IPS-NIHi11 (cell line): ENCODE results near the gene ZNF385B.
"Not testable (repeated sequence)": the region's sequence is repeated elsewhere in the genome, so short reads cannot be mapped to it uniquely, and the experiment has no call there.

ENCODE experiments used
- DNase-seq: peaks from one replicate; pipeline ENCODE4 v3.0.0; 2012; ENCODE audit warnings: mixed read lengths, low spot score

The ZNF385B gene

DNA sequence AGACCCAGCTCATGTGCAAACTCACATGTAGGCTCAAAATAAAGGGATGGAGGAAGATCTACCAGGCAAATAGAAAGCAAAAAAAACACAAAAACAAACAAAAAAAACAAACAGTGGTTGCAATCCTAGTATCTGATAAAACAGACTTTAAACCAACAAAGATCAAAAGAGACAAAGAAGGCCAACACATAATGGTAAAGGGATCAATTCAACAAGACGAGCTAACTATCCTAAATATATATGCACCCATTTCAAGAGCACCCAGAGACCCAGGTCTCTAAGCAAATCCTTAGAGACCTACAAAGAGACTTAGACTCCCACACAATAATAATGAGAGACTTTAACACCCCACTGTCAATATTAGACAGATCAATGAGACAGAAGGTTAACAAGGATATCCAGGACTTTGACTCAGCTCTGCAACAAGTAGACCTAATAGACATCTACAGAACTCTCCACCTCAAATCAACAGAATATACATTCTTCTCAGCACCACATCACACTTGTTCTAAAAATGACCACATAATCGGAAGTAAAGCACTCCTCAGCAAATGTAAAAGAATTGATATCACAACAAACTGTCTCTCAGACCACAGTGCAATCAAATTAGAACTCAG lies 229.5 kb downstream of the ZNF385B start:
- not testable (repeated sequence) for DNase-seq

DNA sequence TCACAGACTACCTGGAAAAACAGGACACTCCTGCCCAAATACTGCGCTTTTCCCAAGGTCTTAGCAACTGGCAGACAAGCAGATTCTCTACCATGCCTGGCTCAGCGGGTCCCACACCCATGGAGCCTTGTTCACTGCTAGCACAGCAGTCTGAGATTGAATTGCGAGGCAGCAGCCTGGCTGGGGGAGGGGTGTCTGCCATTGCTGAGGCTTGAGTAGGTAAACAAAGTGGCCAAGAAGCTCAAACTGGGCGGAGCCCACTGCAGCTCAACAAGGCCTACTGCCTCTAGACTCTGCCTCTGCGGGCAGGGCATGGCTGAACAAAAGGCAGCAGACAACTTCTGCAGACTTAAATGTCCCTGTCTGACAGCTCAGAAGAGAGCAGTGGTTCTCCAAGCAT lies 231.6 kb downstream of the ZNF385B start:
- DNase-seq, result not testable (repeated sequence)

DNA sequence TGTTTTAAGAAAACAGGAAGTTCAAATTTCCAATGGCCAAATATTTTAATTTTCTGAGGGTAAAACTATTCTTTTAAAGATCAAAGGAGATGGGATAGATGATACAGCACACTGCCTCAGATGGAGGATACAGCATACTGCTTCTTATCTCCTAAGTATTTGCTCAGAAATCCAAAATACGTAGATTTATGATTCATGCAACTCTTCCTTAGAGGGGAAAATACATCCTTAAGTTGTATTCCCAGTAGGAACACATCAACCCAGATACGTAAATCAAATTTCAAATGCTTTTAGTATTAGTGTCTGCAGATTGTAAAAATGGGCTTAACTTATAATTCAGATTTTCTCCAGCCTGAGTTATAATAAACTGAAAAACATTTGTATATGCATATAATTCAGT lies 235.2 kb downstream of the ZNF385B start:
- DNase-seq, result no peak

DNA sequence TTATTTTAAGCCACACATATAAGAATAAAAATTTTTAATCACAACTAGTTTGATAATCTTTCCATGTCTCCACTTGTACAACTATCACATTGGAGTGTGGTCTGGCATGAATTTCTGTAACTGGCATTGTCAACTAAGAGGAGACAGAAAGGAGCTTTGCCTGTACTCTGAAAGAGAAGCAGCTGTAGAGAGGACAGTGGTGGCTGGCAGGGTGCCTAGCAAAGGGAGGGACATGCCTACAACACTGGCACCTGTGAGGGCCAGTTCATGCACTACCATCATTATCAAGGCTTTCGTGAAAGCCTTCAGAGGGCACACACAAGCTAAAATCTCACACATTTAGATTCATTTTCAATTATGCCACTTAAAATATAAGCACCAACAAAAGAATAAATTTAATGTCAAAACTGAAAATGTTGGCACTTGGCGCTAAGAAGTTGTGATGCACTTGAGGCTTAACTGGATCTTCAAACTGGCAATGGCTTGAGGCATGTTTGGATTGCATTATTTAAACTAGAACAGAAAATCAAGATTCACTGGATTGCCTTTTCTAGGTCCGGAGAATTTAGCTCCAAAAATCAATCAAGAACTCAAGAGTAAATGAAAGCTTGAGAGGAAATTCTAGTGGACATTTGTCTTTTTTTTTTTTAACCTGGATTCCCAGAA lies 238.6 kb downstream of the ZNF385B start:
- no peak for DNase-seq

DNA sequence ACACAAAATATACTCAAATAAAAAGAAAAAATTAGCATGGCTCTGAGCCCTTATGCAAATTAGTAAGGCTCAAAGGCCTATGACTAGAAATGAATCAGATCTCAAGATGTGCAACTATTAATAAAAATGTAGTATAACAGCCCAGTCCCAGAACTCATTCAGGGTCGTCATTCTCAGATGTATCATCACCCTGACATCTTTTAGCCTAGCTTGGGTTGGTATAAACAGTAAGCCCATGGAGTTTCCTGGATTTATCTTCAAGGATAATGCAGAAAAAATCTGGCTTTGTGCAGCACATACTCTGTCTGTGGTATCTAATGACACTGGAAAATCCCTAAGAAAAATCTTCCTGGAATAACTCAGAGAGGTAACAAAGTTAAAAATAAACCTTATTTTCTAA lies 239.3 kb downstream of the ZNF385B start:
- DNase-seq, result no peak

DNA sequence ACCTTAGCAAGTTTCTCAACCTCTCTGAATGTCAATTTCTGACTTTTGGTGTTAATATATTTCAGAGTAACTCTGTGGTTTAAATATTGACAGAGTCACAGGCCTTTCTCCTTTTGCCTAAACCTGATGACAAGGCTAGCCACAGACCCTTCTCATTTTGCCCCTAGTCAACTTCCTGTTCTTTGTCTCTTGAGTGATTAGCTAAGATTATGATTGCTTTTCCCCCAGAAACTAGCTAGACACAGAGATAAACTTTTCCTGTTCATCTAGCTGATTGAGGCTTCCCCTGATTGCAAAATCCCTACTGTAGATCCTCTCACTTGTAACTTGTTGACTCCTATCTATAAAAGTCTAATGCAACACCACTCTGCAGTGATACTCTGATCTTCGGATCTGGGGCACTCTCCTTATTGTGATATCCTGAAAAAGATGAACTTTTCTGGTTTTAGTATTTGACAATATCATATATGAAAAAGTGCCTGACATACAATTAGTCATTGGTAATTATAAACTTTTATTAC lies 241.4 kb downstream of the ZNF385B start:
- DNase-seq, result no peak

DNA sequence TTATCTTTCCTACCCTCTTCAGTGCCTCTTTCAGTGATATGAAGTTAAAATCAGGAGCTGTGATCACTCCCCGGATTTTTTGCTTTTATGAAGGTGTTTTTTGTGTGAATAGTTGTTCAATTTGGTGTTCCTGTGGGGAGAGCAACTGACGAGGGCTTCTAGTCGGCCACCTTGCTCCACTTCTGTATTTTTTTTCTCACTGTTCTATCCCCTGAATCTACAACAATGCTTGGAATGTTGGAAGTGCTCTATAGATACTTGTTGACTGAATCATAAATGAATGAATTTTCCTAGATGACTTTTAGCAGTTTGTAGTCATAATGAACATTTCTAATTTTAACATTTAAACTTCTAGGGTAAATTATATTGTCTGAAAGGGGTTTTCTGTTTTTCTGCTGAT lies 247.3 kb downstream of the ZNF385B start:
- no peak for DNase-seq

DNA sequence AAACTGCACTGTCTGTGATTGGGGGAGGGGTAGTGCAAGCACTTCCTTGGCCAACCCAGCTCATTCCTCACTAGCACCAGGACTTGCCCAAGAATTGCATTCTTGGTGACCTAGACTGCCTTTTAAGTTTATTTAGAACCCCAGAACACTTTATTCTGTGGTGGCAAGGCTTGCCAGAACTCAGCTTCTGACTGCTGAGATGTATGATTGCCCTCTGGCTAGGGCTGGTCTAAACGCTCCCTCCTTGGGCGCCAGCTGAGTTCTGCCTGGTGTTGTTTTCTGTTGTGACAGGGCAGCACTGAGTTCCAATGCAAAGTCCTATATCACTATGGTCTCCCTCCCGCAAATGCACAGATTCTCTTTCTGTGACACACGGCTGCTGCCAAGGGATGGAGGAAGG lies 247.7 kb downstream of the ZNF385B start:
- DNase-seq, result no peak

DNA sequence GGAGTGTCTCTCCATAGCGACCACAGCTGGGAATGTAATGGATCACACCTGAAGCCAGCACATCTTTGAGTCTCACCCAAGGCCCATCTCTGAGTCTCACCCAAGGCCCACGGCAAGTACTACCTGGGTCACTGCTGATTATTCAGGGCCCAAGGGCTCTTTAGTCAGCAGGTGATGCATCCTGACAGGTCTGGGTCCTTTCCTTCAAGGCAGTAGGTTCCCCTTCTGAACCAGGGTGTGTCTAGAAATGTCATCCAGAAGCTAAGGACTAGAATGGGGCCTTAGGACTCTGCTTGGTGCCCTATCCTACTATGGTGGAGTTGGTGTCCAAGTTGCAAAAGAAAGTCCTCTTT lies 248.1 kb downstream of the ZNF385B start:
- no peak for DNase-seq

DNA sequence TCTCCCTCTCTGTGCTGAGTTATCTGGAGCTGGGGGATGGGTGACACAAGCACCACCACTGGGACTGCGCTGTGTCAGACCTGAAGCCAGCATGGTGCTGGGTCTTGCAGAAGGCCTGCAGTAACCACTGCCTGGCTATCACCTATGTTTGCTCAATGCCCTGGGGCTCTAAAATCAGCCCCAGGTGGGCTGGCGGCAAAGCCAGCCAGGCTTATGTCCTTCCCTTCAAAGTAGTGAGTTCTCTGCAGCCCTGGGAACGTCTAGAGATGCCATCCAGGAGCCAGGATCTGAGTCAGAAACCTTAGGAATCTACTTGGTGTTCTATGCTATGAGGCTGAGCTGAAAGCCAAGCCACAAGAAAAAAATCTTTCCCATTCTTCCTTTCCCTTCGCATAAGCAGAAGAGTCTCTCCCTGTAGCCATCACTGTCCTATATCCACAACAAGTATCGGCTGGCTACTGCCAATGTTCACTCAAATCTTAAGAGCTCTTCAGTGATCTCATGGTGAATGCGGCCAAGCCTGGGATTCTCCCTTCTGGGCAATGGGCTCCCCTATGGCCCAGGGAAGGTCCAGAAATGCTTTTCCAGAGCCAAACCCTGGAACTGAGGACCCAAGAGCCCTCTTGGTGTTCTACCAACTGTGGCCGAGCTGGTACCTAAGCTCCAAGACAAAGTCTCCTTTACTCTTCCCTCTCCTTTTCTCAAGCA lies 248.7 kb downstream of the ZNF385B start:
- DNase-seq, result no peak

DNA sequence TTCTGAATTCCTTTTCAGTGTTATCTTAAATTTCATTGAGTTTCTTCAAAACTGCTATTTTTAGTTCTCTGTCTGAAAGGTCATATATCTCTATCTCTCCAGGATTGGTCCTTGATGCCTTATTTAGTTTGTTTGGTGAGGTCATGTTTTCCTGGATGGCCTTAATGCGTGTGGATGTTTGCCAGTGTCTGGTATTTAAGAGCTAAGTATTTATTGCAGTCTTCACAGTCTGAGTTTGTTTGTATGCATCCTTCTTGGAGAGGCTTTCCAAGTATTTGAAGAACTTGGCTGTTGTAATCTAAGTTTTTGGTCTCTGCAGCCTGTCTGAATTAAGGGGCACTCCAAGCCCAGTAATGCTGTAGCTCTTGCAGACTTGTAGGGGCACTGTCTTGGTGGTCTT lies 249.3 kb downstream of the ZNF385B start:
- DNase-seq, result no peak

DNA sequence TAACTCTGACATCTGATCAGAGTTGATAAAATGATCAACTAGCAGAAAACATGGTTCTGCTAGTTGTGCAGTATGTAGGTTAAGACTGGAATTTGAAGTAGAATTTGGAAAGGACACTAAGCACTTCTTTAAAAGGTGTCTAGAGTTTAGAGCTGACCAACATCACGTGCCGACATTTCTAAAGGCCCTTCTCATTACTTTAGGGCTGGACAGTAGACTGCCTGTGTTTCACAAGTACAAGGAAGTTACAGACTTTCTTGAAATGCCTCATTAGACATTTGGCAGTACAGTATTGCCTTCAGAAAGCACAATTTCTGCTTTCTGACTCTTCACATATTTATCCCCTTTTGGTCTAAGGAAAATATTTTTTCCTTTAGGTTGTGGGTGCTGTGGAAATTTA lies 255.3 kb downstream of the ZNF385B start:
- DNase-seq, result no peak

DNA sequence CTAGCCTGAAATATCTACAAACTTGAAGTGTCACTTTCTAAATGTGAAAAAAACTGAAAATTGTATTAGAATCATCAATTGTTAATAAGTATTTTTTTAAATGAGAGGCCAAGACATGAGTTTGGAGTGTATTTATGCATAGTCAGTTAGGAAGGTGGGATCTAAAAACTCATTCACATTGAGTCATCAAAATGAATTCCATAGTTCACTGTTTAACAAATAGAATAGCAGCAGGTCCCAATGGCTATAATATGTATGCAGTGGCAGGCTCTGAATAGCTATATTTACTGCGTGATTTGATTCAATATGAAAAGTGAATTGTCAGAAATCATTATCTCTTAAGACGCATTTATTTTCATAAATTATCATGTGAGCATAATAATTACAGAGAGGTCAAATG lies 256.1 kb downstream of the ZNF385B start:
- DNase-seq, result no peak

DNA sequence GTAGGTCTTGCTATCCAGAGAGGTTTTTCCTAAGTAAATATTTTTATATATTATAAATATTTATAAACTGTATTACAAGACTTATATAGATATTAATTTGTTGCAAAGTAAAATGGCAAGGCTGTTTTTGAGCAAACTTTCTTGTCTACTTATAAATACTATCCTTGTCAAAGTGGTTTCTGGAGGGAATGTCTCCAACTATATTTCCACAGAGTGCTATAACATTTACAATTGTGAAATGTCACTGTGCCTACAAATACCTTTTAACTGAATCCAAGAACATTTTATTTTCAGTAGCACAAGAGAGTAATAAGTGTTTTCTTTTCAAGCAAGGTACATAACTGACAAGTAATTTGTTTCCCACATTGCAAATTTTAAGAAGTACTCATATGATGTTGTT lies 256.8 kb downstream of the ZNF385B start:
- DNase-seq, result no peak

DNA sequence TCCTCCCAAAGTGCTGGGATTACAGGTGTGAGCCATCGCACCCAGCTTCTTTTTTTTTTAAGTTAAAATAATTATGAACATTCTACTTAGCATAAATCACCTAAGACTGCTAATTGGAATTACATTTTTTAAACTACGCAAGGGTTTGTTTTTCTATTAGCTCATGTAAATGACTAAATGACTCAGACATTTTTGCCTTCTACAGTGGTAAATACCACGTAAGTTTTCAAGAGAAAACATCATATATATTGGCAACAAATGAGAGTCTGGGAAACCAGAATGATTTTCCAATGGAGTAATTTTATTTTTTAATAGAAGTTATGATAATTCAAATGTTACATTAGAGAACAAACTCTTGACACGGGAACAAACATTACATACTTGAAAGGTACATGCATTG lies 259.0 kb downstream of the ZNF385B start:
- no peak for DNase-seq

DNA sequence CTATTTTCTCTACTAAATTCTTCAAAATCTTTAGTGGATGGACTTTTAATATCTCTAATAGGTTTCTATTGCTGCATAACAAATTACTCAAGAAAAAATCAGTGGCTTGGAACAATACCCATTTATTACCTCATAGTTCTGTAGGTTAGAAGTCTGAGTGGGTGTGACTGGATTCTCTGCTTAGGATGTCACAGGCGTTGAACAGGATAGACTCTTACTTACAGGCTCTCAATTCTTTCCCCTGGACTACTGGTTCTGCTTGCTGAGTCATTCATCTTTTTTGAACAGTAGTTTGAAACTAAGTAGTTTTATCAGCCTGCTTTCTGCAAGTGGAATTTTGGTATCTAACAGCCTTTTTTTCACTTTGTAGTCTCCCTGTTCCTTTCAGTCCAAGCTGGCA lies 265.4 kb downstream of the ZNF385B start:
- DNase-seq, result no peak

DNA sequence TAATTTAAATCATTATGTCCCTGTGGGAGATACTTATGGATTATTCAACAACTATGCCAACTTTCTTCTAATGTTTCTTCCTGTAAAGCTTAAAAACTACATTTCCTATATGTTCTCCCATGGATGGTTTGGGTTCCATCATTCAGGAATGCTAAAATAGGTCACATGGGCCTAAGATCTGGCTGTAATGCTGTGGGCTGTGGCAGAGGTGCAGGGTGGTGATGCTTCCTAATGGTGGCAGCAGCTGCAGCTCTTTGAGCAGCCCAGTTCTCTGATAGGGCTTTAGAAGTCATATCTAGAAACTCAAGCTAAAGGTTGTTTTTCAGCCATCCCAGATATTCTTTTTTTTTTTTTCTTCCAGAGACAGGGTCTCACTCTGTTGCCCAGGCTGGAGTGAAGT lies 266.1 kb downstream of the ZNF385B start:
- peak; percentile 11 for DNase-seq

DNA sequence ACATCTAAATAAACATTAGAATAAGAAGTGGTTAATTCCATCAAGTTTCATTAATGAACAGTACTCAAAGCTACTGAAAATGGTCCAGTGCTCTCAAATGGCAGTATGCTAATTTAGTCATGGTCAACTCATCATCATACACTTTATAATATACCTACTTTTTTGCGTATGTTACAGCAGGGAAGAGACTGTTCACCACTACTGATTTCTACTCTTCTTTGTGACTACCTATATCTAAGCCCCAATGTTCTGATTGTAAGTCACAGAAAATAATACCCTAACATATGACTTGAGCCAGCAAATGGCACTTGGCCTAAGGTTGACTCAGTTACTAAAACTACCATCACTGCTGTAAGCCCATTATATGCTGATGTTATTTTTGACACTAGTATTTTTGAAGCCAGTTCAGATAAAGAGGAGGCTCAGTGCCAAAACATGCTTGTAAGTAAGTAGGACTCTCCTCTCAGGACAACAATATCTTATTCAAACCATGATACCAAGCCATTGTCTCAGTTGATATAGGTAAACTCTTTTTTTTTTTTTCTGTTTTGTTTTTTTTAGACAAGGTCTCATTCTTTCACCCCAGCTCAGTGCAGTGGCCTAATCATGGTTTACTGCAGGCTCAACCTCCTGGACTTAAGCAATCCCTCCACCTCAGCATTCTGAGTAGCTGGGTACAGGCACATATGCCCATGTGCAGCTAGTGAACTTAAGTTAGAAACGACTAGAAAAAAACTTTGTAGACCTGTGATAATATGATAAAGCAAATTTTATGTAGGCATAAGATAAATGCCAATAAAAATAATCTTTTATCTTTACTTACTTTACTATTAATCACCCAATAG lies 266.9 kb downstream of the ZNF385B start:
- no peak for DNase-seq

DNA sequence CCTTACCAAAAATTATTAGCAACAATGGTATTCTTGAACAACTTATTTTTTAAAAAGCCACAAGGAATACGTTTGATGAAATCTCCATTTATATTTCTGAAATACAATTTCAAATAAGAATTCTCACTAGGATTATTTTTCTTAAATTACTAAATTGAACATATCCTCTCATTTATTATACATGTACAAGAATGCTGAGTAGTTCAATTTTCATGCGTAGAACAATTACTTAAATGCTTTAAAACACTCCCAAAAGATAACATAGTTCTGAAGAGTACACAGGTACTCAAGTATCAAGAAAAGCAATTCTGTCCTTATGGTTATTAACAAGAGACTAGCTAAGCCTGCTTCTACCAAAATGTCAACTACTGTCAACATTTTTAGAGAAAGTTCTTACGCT lies 268.1 kb downstream of the ZNF385B start:
- DNase-seq, result no peak

DNA sequence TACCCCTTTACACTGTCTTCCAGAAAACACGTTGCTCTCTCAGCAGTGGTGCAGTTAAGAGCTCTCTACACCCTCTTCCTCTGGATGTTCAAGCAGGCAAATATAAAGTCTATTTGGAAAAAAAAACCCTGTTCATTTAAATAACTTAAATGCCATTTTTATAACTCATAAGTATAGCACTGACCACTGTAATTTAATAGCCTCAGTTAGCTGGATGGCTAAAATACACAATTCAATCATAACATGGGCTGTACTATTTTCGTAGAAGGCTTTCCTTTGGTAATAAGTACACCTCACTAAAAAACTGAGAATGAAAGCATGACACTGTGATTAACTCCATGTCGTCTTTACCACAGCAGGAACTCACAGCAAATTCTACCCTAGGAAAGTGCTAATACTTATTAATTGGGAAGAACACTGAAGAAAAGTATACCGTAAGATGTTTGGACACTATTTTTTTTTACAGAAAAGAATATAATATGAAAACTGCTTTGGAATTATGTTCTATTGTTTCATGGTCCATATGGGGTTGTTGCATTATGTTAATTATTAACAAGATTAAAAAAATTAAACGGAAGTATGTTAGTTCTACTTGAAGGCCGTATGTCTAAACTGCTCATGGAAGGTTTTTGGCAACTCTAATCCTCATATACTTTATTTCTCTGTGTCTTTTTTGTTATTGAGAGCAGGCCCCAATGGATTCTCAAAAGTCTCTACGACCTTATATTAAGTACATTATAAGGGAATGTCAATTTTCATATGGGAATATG lies 269.1 kb downstream of the ZNF385B start:
- no peak for DNase-seq

DNA sequence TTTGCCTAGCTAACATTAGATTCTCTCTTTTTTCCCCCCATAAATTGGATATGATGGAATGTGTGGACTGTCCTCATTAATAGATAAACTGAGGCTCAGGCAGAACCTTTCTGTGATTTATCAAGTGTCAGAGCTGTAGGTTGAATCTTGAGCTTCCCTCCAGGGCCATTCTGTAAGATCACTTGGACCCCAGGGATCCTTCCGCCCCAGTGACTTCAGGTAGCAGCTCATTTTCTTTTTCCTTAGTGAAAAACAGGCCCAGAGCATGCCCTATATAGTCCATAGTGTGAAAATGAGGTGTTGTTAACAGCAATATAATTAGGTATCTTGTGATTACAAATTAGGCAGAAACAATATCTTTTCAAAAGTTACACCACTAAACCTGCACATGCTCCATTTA lies 269.7 kb downstream of the ZNF385B start:
- no peak for DNase-seq
